A549 (cell line): ENCODE results near the gene CCDC170. TPM values are rescaled to one million over a fixed set of nuclear protein-coding genes. Genes with fewer than 3 reads are reported as not detected.
"Not testable (repeated sequence)": the region's sequence is repeated elsewhere in the genome, so short reads cannot be mapped to it uniquely, and the experiment has no call there.

ENCODE experiments used
- ATAC-seq, 2 experiments: fragments of 200-7000 bp in 1 of 2; fragments of >200 bp in 1 of 2; cut with Nextera tagmentation in 1 of 2; cut with Tn5 transposase in 1 of 2; 3 replicates each; pipeline versions ENCODE4 v1.8.0 to v1.9.1; 2018 to 2020; ENCODE audit warnings: mild to moderate bottlenecking in 1 of 2, moderate library complexity in 1 of 2
- CTCF ChIA-PET: fragments of 300-600 bp; sonication (Branson Sonifier 250); formaldehyde crosslinking; extraction: SDS; loops from one replicate; lab custom pipeline; 2021; ENCODE audit warnings: antibody characterized with exemption, inconsistent platforms; lab: Yijun Ruan, JAX
- POLR2A ChIA-PET: fragments of 350-600 bp; formaldehyde crosslinking; extraction: SDS; loops from one replicate; lab custom pipeline; 2021; ENCODE audit warnings: antibody characterized with exemption, inconsistent platforms; lab: Yijun Ruan, JAX
- DNase-seq, 2 experiments: peaks; one replicate each; pipeline versions ENCODE4 v3.0.0 to v3.0.0-alpha.2; 2011 to 2016; ENCODE audit warnings: low read depth in 1 of 2, low spot score in 1 of 2
- FAIRE-seq: peaks from 2 replicates; lab custom pipeline; 2011; peaks lifted over from hg19 to GRCh38; lab: Jason Lieb, UNC
- H3K27ac ChIP-seq, 2 experiments: fragments of >200 bp; sonication (Bioruptor Twin); formaldehyde crosslinking; 3 replicates each; pipeline ENCODE4 v1.5.1; 2016 to 2017
- H3K4me1 ChIP-seq: fragments of >200 bp; sonication (Bioruptor Twin); formaldehyde crosslinking; 3 replicates; pipeline ENCODE4 v1.6.1; 2016
- H3K4me2 ChIP-seq: fragments of >200 bp; sonication (Bioruptor Twin); formaldehyde crosslinking; 3 replicates; pipeline ENCODE4 v1.6.1; 2016
- H3K4me3 ChIP-seq: fragments of >200 bp; sonication (Bioruptor Twin); formaldehyde crosslinking; 3 replicates; pipeline ENCODE4 v1.5.1; 2016
- H3K9me3 ChIP-seq: fragments of >200 bp; sonication (Bioruptor Twin); formaldehyde crosslinking; 3 replicates; pipeline ENCODE4 v1.6.1; 2016
- BCL3 ChIP-seq: fragments of >200 bp; sonication (Bioruptor Twin); formaldehyde crosslinking; IDR thresholded peaks from 3 replicates; pipeline ENCODE4 v1.6.1; 2016
- CBX8 ChIP-seq: fragments of 200-600 bp; sonication (generic); IDR thresholded peaks from 2 replicates; pipeline ENCODE4 v1.6.1; 2016
- CEBPB ChIP-seq, 2 experiments: fragments of >200 bp in 1 of 2; sonication (Bioruptor Twin) in 1 of 2; formaldehyde crosslinking in 1 of 2; IDR thresholded peaks; 2 replicates each; pipeline ENCODE4 v1.6.1; 2012 to 2016
- E2F6 ChIP-seq: IDR thresholded peaks from 2 replicates; pipeline ENCODE4 v1.6.1; 2012; ENCODE audit warnings: low read depth, borderline replicate concordance
- EHF ChIP-seq: fragments of 250-450 bp; sonication (Bioruptor Pico); IDR thresholded peaks from 2 replicates; pipeline ENCODE4 v1.5.0; 2020; ENCODE audit warnings: mild to moderate bottlenecking
- FOXS1 ChIP-seq: fragments of 250-450 bp; sonication (Bioruptor Pico); IDR thresholded peaks from 2 replicates; pipeline ENCODE4 v1.5.0; 2020; ENCODE audit warnings: mild to moderate bottlenecking, moderate library complexity
- HEYL ChIP-seq: fragments of 250-450 bp; sonication (Bioruptor Pico); IDR thresholded peaks from 2 replicates; pipeline ENCODE4 v1.8.0; 2021; ENCODE audit warnings: mild to moderate bottlenecking, moderate library complexity
- HMGXB4 ChIP-seq: fragments of 250-450 bp; sonication (Bioruptor Pico); IDR thresholded peaks from 2 replicates; pipeline ENCODE4 v1.5.0; 2021; ENCODE audit warnings: mild to moderate bottlenecking, moderate library complexity, borderline replicate concordance
- HOXB13 ChIP-seq: fragments of 250-450 bp; sonication (Bioruptor Pico); IDR thresholded peaks from 2 replicates; pipeline ENCODE4 v1.5.0; 2020; ENCODE audit warnings: low read depth, mild to moderate bottlenecking, moderate library complexity
- JUN ChIP-seq, 2 experiments: fragments of >200 bp; sonication (Bioruptor Twin); formaldehyde crosslinking; IDR thresholded peaks; 2 replicates in 1 of 2; 3 replicates in 1 of 2; pipeline ENCODE4 v1.6.1; 2016 to 2017
- JUNB ChIP-seq: fragments of >200 bp; sonication (Bioruptor Twin); formaldehyde crosslinking; IDR thresholded peaks from 2 replicates; pipeline ENCODE4 v1.6.1; 2016
- KDM5A ChIP-seq: fragments of 200-600 bp; sonication (generic); IDR thresholded peaks from 2 replicates; pipeline ENCODE4 v1.6.1; 2016; ENCODE audit warnings: antibody characterized with exemption, mild to moderate bottlenecking
- MAFK ChIP-seq: fragments of 450-650 bp; IDR thresholded peaks from 2 replicates; pipeline ENCODE4 v1.6.1; 2014; ENCODE audit not compliant: partially characterized antibody
- MAZ ChIP-seq: fragments of 150-350 bp; IDR thresholded peaks from 2 replicates; pipeline ENCODE4 v1.6.1; 2014; ENCODE audit warnings: antibody characterized with exemption, low read depth, low read length, borderline replicate concordance
- PBX3 ChIP-seq: IDR thresholded peaks from 2 replicates; pipeline ENCODE4 v1.6.1; 2012
- PHF8 ChIP-seq: fragments of 200-600 bp; sonication (generic); IDR thresholded peaks from 2 replicates; pipeline ENCODE4 v1.6.1; 2016; ENCODE audit warnings: low read depth, mild to moderate bottlenecking, antibody characterized with exemption, moderate library complexity, borderline replicate concordance
- POLR2A ChIP-seq: IDR thresholded peaks from 2 replicates; pipeline ENCODE4 v1.6.1; 2012; ENCODE audit warnings: mild to moderate bottlenecking, low read length
- POLR2AphosphoS2 ChIP-seq: conservative IDR thresholded peaks from 2 replicates; pipeline ENCODE4 v1.6.1; 2012; ENCODE audit warnings: low read length, improper control_type of control experiment, inconsistent platforms
- RAD21 ChIP-seq, 2 experiments: fragments of >200 bp in 1 of 2; sonication (Bioruptor Twin) in 1 of 2; formaldehyde crosslinking in 1 of 2; IDR thresholded peaks in 1 of 2; conservative IDR thresholded peaks in 1 of 2; 2 replicates in 1 of 2; 3 replicates in 1 of 2; pipeline ENCODE4 v1.6.1; 2012 to 2018; ENCODE audit warnings: inconsistent platforms in 1 of 2
- RARB ChIP-seq: fragments of 250-450 bp; sonication (Bioruptor Pico); IDR thresholded peaks from 2 replicates; pipeline ENCODE4 v1.8.0; 2021; ENCODE audit warnings: mild to moderate bottlenecking, moderate library complexity
- TP53 ChIP-seq: fragments of 250-450 bp; sonication (Bioruptor Pico); IDR thresholded peaks from 2 replicates; pipeline ENCODE4 v1.5.0; 2021; ENCODE audit warnings: mild to moderate bottlenecking, moderate library complexity
- ZSCAN20 ChIP-seq: fragments of 250-450 bp; sonication (Bioruptor Pico); IDR thresholded peaks from 2 replicates; pipeline ENCODE4 v1.8.0; 2022; ENCODE audit warnings: mild to moderate bottlenecking, moderate library complexity
- WGBS: methylation state at CpG from one replicate; pipeline ENCODE4 v1.1.6; 2017; ENCODE audit errors: missing lambda C conversion rate; 5-methylcytosine and 5-hydroxymethylcytosine counted together
- polyA plus RNA-seq, 4 experiments: library from polyadenylated mRNA; depleted of rRNA in 3 of 4; stranded (reverse); fragments of >200 nt; fragmentation: RNase III in 1 of 4; extraction: RNeasy Plus Mini Kit Qiagen cat#74134 plus additional on column Dnase treatment in 1 of 4; gene quantifications; 2 replicates in 3 of 4; 3 replicates in 1 of 4; pipeline ENCODE4 v1.2.3, GENCODE V29; 2011 to 2017

The CCDC170 gene
- polyA plus RNA-seq, 2 of the 4 experiments (the other 2 are of a cell fraction): 0.09 to 0.61 TPM

GRCh38 chr6:151448623-151449022, 45.2 kb upstream of the CCDC170 start:
- ATAC-seq: no peak
- TF ChIP-seq CBX8: no peak
- no peak for TF ChIP-seq FOXS1 (CRISPR knock-in tag)
- no peak for TF ChIP-seq HOXB13 (CRISPR knock-in tag)
- no peak for TF ChIP-seq RARB (CRISPR knock-in tag)
- no peak for TF ChIP-seq JUN (IDR thresholded peaks at IDR 0.05)
- no peak for TF ChIP-seq EHF (CRISPR knock-in tag)
- TF ChIP-seq PHF8: no peak
- TF ChIP-seq ZSCAN20 (CRISPR knock-in tag): no peak
- no peak for TF ChIP-seq JUNB
- no peak for TF ChIP-seq MAZ
- no peak for TF ChIP-seq HEYL
- TF ChIP-seq E2F6: no peak
- no peak for TF ChIP-seq POLR2A
- no peak for TF ChIP-seq TP53
- no peak for TF ChIP-seq POLR2AphosphoS2
- TF ChIP-seq, all 56 proteins: peak for 0
- POLR2A ChIA-PET: no interaction called here
- DNase-seq (no peak), FAIRE-seq (no peak)
- Histone ChIP-seq H3K4me2 (no peak overlapping the region), H3K9me3 (no peaks in the 10 kb centered on the region), H3K27ac (no peak overlapping the region), H3K4me3 (no peak overlapping the region), H3K4me1 (peaks cover 19% of the 10 kb centered on the region)
- WGBS: 92% methylated on average over 12 of the region's 12 CpGs
- CTCF ChIA-PET: interaction anchor here (0.8 kb wide), 1 partner anchor 33 kb away, joined by 3 read pairs; no protein-coding TSS in a partner anchor

GRCh38 chr6:151450928-151451327, 42.9 kb upstream of the CCDC170 start:
- H3K9me3 ChIP-seq, ATAC-seq, DNase-seq, FAIRE-seq, POLR2A ChIA-PET: not testable (repeated sequence)
- H3K27ac ChIP-seq: peak overlapping the region; percentile 85 to 90
- H3K4me1 ChIP-seq: peaks cover 28% of the 10 kb centered on the region
- peak overlapping the region; percentile 84 for H3K4me2 ChIP-seq
- 18% methylated on average over 6 of the region's 6 CpGs for WGBS
- CTCF ChIA-PET: interaction anchor here (1.2 kb wide), 1 partner anchor 15 kb away, joined by 4 read pairs; no protein-coding TSS in a partner anchor
- H3K4me3 ChIP-seq: peak overlapping the region; percentile 78

GRCh38 chr6:151451417-151451949, 42.3 kb upstream of the CCDC170 start:
- Histone ChIP-seq H3K9me3 (no peaks in the 10 kb centered on the region), H3K4me2 (peak overlapping the region; percentile 84), H3K27ac (peak overlapping the region; percentile 85 to 90), H3K4me1 (peaks cover 28% of the 10 kb centered on the region), H3K4me3 (peak overlapping the region; percentile 78)
- under 1% methylated on average over 22 of the region's 22 CpGs for WGBS
- CTCF ChIA-PET: interaction anchor here (1.2 to 1.4 kb wide), 2 partner anchors 16 to 25 kb away, joined by 3 to 4 read pairs; no protein-coding TSS in a partner anchor
- no peak for FAIRE-seq
- 0 out of 2 replicates have a peak, but pooled peaks have one; percentile 25 for TF ChIP-seq PHF8
- TF ChIP-seq CBX8: no peak
- TF ChIP-seq KDM5A: 0 out of 2 replicates have a peak, but pooled peaks have one; percentile 22
- POLR2A ChIA-PET: interaction anchor here (0.5 to 1.4 kb wide), 3 partner anchors 33 to 850 kb away, joined by 3 to 4 read pairs (median 4); no protein-coding TSS in a partner anchor
- no peak for ATAC-seq
- DNase-seq: no peak

GRCh38 chr6:151451950-151452749, 41.7 kb upstream of the CCDC170 start, which contains the start of gene RMND1:
Gene RMND1 (minus strand): TSS chr6:151452126. CDS start chr6:151445811, 6,315 bp downstream.
- H3K4me2 ChIP-seq: peak within 1 kb of the TSS; percentile 94
- CTCF ChIA-PET: interaction anchor here (0.9 to 1.4 kb wide), 4 partner anchors 14 to 46 kb away, joined by 3 to 4 read pairs (median 3); no protein-coding TSS in a partner anchor
- peaks cover 23% of the 10 kb centered on the region for H3K4me1 ChIP-seq
- POLR2A ChIA-PET: interaction anchor here (0.6 to 1.4 kb wide), 4 partner anchors 19 to 849 kb away, joined by 3 to 4 read pairs (median 4); no protein-coding TSS in a partner anchor
- H3K9me3 ChIP-seq: no peaks in the 10 kb centered on the region
- ATAC-seq: peak; percentile 98 to 99
- peak; percentile 85 to 99 for DNase-seq
- WGBS: under 1% methylated on average over 33 of the region's 74 CpGs
- peak within 1 kb of the TSS; percentile 91 to 93 for H3K27ac ChIP-seq
- FAIRE-seq: no peak
- H3K4me3 ChIP-seq: peak within 1 kb of the TSS; percentile 93
- peak; percentile 61 for TF ChIP-seq PHF8
- 0 out of 4 replicates have a peak, but pooled peaks of 1 of the 2 experiments have one; percentile 7 for TF ChIP-seq CEBPB (IDR thresholded peaks at IDR 0.05)
- no peak for TF ChIP-seq RAD21 (conservative IDR thresholded peaks at IDR 0.05 in 1 of 2, IDR thresholded peaks at IDR 0.05 in 1 of 2)
- no peak for TF ChIP-seq MAFK
- peak; percentile 65; the same call in 2 of the 3 replicates for TF ChIP-seq BCL3
- peak in 1 of 2 experiments; percentile 74; a peak in 2 of 5 replicates for TF ChIP-seq JUN (IDR thresholded peaks at IDR 0.05)
- TF ChIP-seq PBX3: no peak
- no peak for TF ChIP-seq HMGXB4 (CRISPR knock-in tag)
